Measurements from ENCODE around the gene CCDC172.

Gene CCDC172

DNA sequence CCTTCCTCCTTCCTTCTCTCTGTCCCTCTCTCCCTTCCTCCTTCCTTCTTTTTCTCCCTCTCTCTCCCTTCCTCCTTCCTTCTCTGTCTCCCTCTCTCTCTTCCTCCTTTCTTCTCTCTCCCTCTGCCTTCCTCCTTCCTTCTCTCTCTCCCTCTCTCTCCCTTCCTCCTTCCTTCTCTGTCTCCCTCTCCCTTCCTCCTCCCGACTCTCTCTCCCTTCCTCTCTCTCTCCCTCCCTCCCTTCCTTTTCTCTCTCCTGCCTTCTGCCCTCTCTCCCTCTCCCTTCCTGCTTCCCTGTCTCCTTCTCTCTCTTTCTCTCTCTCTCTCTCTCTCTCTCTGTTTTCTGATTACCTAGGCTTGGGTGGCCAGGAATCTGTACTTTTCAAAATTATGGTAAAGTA, 34.6 kb upstream of the CCDC172 start:
- H3K4me3 ChIP-seq (replicated peaks in 1 of 2; ENCODE audit: low read depth in 2 of 2, low read length in 2 of 2) = no peak overlapping the region
- DNase-seq (ENCODE audit: low read depth in 2 of 2) = no peak
- TF ChIP-seq, protein P1, sequence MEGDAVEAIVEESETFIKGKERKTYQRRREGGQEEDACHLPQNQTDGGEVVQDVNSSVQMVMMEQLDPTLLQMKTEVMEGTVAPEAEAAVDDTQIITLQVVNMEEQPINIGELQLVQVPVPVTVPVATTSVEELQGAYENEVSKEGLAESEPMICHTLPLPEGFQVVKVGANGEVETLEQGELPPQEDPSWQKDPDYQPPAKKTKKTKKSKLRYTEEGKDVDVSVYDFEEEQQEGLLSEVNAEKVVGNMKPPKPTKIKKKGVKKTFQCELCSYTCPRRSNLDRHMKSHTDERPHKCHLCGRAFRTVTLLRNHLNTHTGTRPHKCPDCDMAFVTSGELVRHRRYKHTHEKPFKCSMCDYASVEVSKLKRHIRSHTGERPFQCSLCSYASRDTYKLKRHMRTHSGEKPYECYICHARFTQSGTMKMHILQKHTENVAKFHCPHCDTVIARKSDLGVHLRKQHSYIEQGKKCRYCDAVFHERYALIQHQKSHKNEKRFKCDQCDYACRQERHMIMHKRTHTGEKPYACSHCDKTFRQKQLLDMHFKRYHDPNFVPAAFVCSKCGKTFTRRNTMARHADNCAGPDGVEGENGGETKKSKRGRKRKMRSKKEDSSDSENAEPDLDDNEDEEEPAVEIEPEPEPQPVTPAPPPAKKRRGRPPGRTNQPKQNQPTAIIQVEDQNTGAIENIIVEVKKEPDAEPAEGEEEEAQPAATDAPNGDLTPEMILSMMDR (IDR thresholded peaks at IDR 0.05; ENCODE audit: low read depth, low read length) = no peak

DNA sequence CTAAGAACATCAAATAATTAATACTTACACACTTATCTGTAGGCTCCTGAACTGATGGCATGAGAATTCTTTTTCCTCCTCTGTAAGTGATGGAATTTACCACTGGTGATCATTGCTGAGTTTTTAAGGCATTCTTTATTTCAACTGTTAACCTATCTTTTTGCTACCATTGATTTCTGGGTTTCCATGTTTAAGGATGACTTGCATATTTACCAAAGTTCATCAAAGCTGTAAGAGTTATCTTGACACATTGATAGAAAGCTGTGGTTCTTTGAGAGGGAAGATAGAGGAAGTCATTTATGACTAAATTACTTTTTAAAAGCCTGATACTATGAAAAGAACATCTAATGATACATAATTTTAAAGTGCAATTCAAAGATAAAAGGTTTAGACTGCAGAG, 31.8 kb upstream of the CCDC172 start:
- no peak for DNase-seq (ENCODE audit: low read depth in 2 of 2)
- no peak overlapping the region for H3K4me3 ChIP-seq (replicated peaks in 1 of 2; ENCODE audit: low read depth in 2 of 2, low read length in 2 of 2)
- TF ChIP-seq, protein P1 (IDR thresholded peaks at IDR 0.05; ENCODE audit: low read depth, low read length) = no peak

DNA sequence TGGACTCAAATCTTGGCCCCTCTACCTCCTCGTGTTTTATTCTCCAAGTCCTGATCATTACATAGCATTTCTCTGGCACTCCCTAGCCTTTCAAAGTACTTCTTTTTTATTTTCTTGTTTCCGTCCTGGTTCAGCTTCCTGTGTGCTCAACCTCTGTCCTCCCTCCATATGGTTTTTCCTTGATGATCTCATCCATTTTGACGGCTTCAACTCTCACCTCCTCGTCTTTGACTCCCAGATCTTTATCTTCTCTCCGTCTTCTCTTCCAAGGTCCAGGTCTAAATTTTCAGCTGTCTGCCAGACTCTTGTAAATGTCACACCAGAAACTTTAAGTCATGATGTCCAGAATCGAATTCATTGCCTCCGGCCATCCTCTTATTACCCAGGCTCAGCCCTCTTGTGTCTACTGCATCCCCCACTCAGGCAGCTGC, 27.9 kb upstream of the CCDC172 start:
- TF ChIP-seq, protein P1 (IDR thresholded peaks at IDR 0.05; ENCODE audit: low read depth, low read length) = no peak
- no peak for DNase-seq (ENCODE audit: low read depth in 2 of 2)

DNA sequence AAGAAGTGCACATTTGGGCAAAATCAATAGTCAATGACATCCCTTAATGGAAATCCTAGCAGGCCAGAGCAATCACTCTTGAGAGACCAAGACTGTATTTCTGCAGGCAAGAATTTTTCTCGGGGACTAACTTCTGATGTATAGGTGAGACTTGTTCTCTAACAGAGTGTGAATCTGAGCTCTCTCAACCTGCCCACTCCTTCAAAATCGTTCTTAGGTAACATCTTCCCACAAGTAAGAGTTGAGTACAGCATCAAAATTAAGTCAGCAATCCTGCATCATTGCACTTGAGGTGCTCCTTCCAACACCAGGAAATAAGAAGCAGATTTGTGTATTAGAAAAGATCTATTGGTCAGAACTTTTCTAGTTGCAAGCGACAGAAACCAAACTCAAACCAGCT, 25.7 kb upstream of the CCDC172 start:
- TF ChIP-seq, protein P1 (IDR thresholded peaks at IDR 0.05; ENCODE audit: low read depth, low read length) = no peak

More for the DNA sequence above, 27.9 kb upstream of the CCDC172 start:
- H3K4me3 ChIP-seq (replicated peaks in 1 of 2; ENCODE audit: low read depth in 2 of 2, low read length in 2 of 2) = no peak overlapping the region

DNA sequence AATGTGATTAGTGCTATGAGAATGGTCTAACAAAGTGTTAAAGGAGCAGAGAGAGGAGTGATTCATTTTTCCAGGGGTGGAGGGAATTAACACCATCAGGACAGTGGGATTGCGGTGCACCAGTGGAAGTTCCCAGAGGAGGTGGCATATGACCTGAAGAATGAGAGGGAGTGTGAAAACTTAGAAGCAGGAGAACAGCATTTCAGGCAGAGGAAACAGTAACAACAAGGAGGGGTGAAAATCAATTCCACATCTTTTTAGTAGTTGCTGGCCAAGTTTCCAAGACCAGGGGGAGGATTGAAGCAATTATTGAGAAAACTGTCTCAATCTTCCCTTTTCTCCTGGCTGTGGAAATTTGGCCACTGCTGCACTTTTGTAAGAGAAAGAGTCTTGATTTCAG, 23.7 kb upstream of the CCDC172 start:
- DNase-seq (ENCODE audit: low read depth in 2 of 2) = no peak
- TF ChIP-seq, protein P1 (IDR thresholded peaks at IDR 0.05; ENCODE audit: low read depth, low read length) = no peak
- H3K4me3 ChIP-seq (replicated peaks in 1 of 2; ENCODE audit: low read depth in 2 of 2, low read length in 2 of 2) = no peak overlapping the region

More for the DNA sequence above, 25.7 kb upstream of the CCDC172 start:
- no peak for DNase-seq (ENCODE audit: low read depth in 2 of 2)
- no peak overlapping the region for H3K4me3 ChIP-seq (replicated peaks in 1 of 2; ENCODE audit: low read depth in 2 of 2, low read length in 2 of 2)

DNA sequence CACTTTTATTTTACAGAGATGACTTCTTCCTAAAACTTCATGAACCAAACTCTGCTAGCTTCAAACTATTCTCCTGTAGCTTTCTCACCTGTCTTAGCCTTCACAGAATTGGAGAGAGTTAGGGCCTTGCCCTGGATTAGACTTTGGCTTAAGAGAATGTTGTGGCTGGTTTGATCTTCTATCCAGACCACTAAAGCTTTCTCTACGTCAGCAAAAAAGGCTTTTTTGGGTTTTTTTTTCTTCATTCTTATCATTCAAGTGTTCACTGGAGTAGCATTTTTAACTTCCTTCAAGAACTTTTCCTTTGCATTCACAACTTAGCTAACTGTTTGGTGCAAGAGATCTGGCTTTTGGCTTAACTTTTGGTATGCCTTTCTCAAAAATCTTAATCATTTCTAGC, 19.3 kb upstream of the CCDC172 start:
- no peak overlapping the region for H3K4me3 ChIP-seq (replicated peaks in 1 of 2; ENCODE audit: low read depth in 2 of 2, low read length in 2 of 2)
- TF ChIP-seq, protein P1 (IDR thresholded peaks at IDR 0.05; ENCODE audit: low read depth, low read length) = no peak
- no peak for DNase-seq (ENCODE audit: low read depth in 2 of 2)

DNA sequence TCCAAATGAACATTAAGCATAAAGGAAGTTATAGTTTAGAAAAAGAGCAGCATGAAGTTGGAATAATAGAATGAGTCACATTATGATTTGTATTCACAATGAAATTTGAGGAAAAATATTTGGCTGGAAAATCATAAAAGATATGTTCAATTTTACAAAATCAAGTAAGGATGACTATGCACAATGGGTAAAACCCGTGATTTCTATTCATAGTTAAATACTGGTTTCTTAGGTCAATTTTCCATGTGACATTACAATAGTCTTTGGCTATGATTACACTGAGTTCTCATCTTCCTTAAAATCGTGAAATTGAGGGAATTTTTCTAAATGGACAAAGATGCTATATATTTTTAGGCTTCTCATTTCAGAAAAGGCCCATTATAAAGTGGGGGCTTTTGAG, 17.4 kb upstream of the CCDC172 start:
- no peak overlapping the region for H3K4me3 ChIP-seq (replicated peaks in 1 of 2; ENCODE audit: low read depth in 2 of 2, low read length in 2 of 2)
- no peak for DNase-seq (ENCODE audit: low read depth in 2 of 2)
- TF ChIP-seq, protein P1 (IDR thresholded peaks at IDR 0.05; ENCODE audit: low read depth, low read length) = no peak
